ENCODE results near the gene GRM7.

GRM7 gene

GRCh38 chr3:6844723-6845122 lies 16.2 kb upstream of the GRM7 start:
- Histone ChIP-seq H2AFZ (ENCODE audit: insufficient read depth, low read length, poor library complexity) (no peak overlapping the region), H3K4ac (ENCODE audit: low read depth, low read length) (no peak overlapping the region), H3K18ac (ENCODE audit: low read length) (no peak overlapping the region), H4K12ac (ENCODE audit: low read depth, low read length) (no peak overlapping the region), H3K9ac (ENCODE audit: low read length) (no peak overlapping the region), H3K4me1 (ENCODE audit: control insufficient read depth in 1 of 2, insufficient read depth in 2 of 2, low read length in 2 of 2) (no peaks in the 10 kb centered on the region), H3K9me3 (ENCODE audit: insufficient read depth, low read depth, low read length) (no peaks in the 10 kb centered on the region), H2BK120ac (ENCODE audit: insufficient read depth, low read length, poor library complexity) (no peak overlapping the region), H2BK5ac (ENCODE audit: low read depth, low read length, poor library complexity) (no peak overlapping the region), H3K36me3 (ENCODE audit: control insufficient read depth in 1 of 2, insufficient read depth in 2 of 2, low read length in 2 of 2) (no peaks in the 10 kb centered on the region), H3K27me3 (ENCODE audit: insufficient read depth, low read length) (no peaks in the 10 kb centered on the region), H3K14ac (ENCODE audit: low read length) (no peak overlapping the region), H4K8ac (ENCODE audit: low read depth, low read length) (no peak overlapping the region), H2AK5ac (ENCODE audit: low read length) (no peak overlapping the region), H3K23ac (ENCODE audit: low read length) (no peak overlapping the region), H3K4me2 (ENCODE audit: low read length) (no peak overlapping the region), H3K79me1 (ENCODE audit: low read length) (no peaks in the 10 kb centered on the region), H2BK12ac (ENCODE audit: low read length) (no peak overlapping the region), H3K4me3 (ENCODE audit: low read depth, low read length) (no peak overlapping the region), H4K91ac (ENCODE audit: low read depth, low read length) (no peak overlapping the region), H3K79me2 (ENCODE audit: control insufficient read depth, insufficient read depth, low read length, poor library complexity) (no peaks in the 10 kb centered on the region), H3K27ac (ENCODE audit: low read depth, low read length) (no peak overlapping the region)
- no peak for DNase-seq
- no CpG with 5 or more reads among the region's 1 CpG for WGBS (ENCODE audit: extremely low coverage, insufficient coverage, insufficient read length)

GRCh38 chr3:6854184-6854583 lies 6.7 kb upstream of the GRM7 start:
- H3K9ac ChIP-seq (ENCODE audit: low read length) = no peak overlapping the region
- no peak overlapping the region for H3K23ac ChIP-seq (ENCODE audit: low read length)
- H3K79me2 ChIP-seq (ENCODE audit: control insufficient read depth, insufficient read depth, low read length, poor library complexity) = no peaks in the 10 kb centered on the region
- no CpG with 5 or more reads among the region's 2 CpGs for WGBS (ENCODE audit: extremely low coverage, insufficient coverage, insufficient read length)
- no peak overlapping the region for H3K14ac ChIP-seq (ENCODE audit: low read length)
- no peaks in the 10 kb centered on the region for H3K27me3 ChIP-seq (ENCODE audit: insufficient read depth, low read length)
- H4K91ac ChIP-seq (ENCODE audit: low read depth, low read length) = no peak overlapping the region
- H2BK12ac ChIP-seq (ENCODE audit: low read length) = no peak overlapping the region
- H3K18ac ChIP-seq (ENCODE audit: low read length) = no peak overlapping the region
- no peak for DNase-seq
- H3K27ac ChIP-seq (ENCODE audit: low read depth, low read length) = no peak overlapping the region
- H2AFZ ChIP-seq (ENCODE audit: insufficient read depth, low read length, poor library complexity) = no peak overlapping the region
- no peak overlapping the region for H4K12ac ChIP-seq (ENCODE audit: low read depth, low read length)
- H3K9me3 ChIP-seq (ENCODE audit: insufficient read depth, low read depth, low read length) = no peaks in the 10 kb centered on the region
- no peak overlapping the region for H2AK5ac ChIP-seq (ENCODE audit: low read length)
- H2BK120ac ChIP-seq (ENCODE audit: insufficient read depth, low read length, poor library complexity) = no peak overlapping the region
- no peak overlapping the region for H3K4me2 ChIP-seq (ENCODE audit: low read length)
- no peaks in the 10 kb centered on the region for H3K4me1 ChIP-seq (ENCODE audit: control insufficient read depth in 1 of 2, insufficient read depth in 2 of 2, low read length in 2 of 2)
- H3K36me3 ChIP-seq (ENCODE audit: control insufficient read depth in 1 of 2, insufficient read depth in 2 of 2, low read length in 2 of 2) = no peaks in the 10 kb centered on the region
- no peak overlapping the region for H4K8ac ChIP-seq (ENCODE audit: low read depth, low read length)
- H3K4ac ChIP-seq (ENCODE audit: low read depth, low read length) = no peak overlapping the region
- no peaks in the 10 kb centered on the region for H3K79me1 ChIP-seq (ENCODE audit: low read length)
- no peak overlapping the region for H2BK5ac ChIP-seq (ENCODE audit: low read depth, low read length, poor library complexity)
- no peak overlapping the region for H3K4me3 ChIP-seq (ENCODE audit: low read depth, low read length)

- Histone ChIP-seq H3K4me2 (ENCODE audit: low read length) (no peak overlapping the region), H3K23ac (ENCODE audit: low read length) (no peak overlapping the region), H3K14ac (ENCODE audit: low read length) (no peak overlapping the region), H2AK5ac (ENCODE audit: low read length) (no peak overlapping the region), H2BK120ac (ENCODE audit: insufficient read depth, low read length, poor library complexity) (no peak overlapping the region), H3K36me3 (ENCODE audit: control insufficient read depth in 1 of 2, insufficient read depth in 2 of 2, low read length in 2 of 2) (no peaks in the 10 kb centered on the region), H3K18ac (ENCODE audit: low read length) (no peak overlapping the region), H4K12ac (ENCODE audit: low read depth, low read length) (no peak overlapping the region), H3K4me1 (ENCODE audit: control insufficient read depth in 1 of 2, insufficient read depth in 2 of 2, low read length in 2 of 2) (peaks cover 4 to 14% of the 10 kb centered on the region in 2 experiments), H3K4ac (ENCODE audit: low read depth, low read length) (no peak overlapping the region), H4K91ac (ENCODE audit: low read depth, low read length) (no peak overlapping the region), H3K9me3 (ENCODE audit: insufficient read depth, low read depth, low read length) (peaks cover 5% of the 10 kb centered on the region), H2BK5ac (ENCODE audit: low read depth, low read length, poor library complexity) (no peak overlapping the region), H3K27me3 (ENCODE audit: insufficient read depth, low read length) (peaks cover 30% of the 10 kb centered on the region), H3K9ac (ENCODE audit: low read length) (no peak overlapping the region), H2AFZ (ENCODE audit: insufficient read depth, low read length, poor library complexity) (no peak overlapping the region), H3K79me2 (ENCODE audit: control insufficient read depth, insufficient read depth, low read length, poor library complexity) (no peaks in the 10 kb centered on the region), H3K27ac (ENCODE audit: low read depth, low read length) (no peak overlapping the region), H4K8ac (ENCODE audit: low read depth, low read length) (no peak overlapping the region), H3K4me3 (ENCODE audit: low read depth, low read length) (no peak overlapping the region), H2BK12ac (ENCODE audit: low read length) (no peak overlapping the region), H3K79me1 (ENCODE audit: low read length) (no peaks in the 10 kb centered on the region)
- DNase-seq = no peak
- no CpG with 5 or more reads among the region's 5 CpGs for WGBS (ENCODE audit: extremely low coverage, insufficient coverage, insufficient read length)
Observed at GRCh38 chr3:6857510-6857909, 3.4 kb upstream of the GRM7 start.

- no peak overlapping the region for H2BK12ac ChIP-seq (ENCODE audit: low read length)
- no CpG with 5 or more reads among the region's 28 CpGs for WGBS (ENCODE audit: extremely low coverage, insufficient coverage, insufficient read length)
- H2AK5ac ChIP-seq (ENCODE audit: low read length) = no peak overlapping the region
Observed at GRCh38 chr3:6860149-6860953, 564 bp upstream of the GRM7 start.

More at GRCh38 chr3:6860149-6860953, 564 bp upstream of the GRM7 start:
- Histone ChIP-seq H3K9ac (ENCODE audit: low read length) (no peak overlapping the region), H4K8ac (ENCODE audit: low read depth, low read length) (no peak overlapping the region), H3K4me2 (ENCODE audit: low read length) (peak overlapping the region; percentile 84), H3K9me3 (ENCODE audit: insufficient read depth, low read depth, low read length) (peaks cover 5% of the 10 kb centered on the region), H3K27me3 (ENCODE audit: insufficient read depth, low read length) (peaks cover 43% of the 10 kb centered on the region), H4K91ac (ENCODE audit: low read depth, low read length) (no peak overlapping the region), H3K79me2 (ENCODE audit: control insufficient read depth, insufficient read depth, low read length, poor library complexity) (no peaks in the 10 kb centered on the region), H2AFZ (ENCODE audit: insufficient read depth, low read length, poor library complexity) (no peak overlapping the region), H3K14ac (ENCODE audit: low read length) (no peak overlapping the region), H3K4me3 (ENCODE audit: low read depth, low read length) (peak overlapping the region; percentile 64), H2BK5ac (ENCODE audit: low read depth, low read length, poor library complexity) (no peak overlapping the region), H3K4me1 (ENCODE audit: control insufficient read depth in 1 of 2, insufficient read depth in 2 of 2, low read length in 2 of 2) (peaks cover 4 to 14% of the 10 kb centered on the region in 2 experiments), H3K4ac (ENCODE audit: low read depth, low read length) (no peak overlapping the region), H3K27ac (ENCODE audit: low read depth, low read length) (no peak overlapping the region), H3K36me3 (ENCODE audit: control insufficient read depth in 1 of 2, insufficient read depth in 2 of 2, low read length in 2 of 2) (no peaks in the 10 kb centered on the region), H3K79me1 (ENCODE audit: low read length) (no peaks in the 10 kb centered on the region), H3K18ac (ENCODE audit: low read length) (no peak overlapping the region), H2BK120ac (ENCODE audit: insufficient read depth, low read length, poor library complexity) (no peak overlapping the region), H4K12ac (ENCODE audit: low read depth, low read length) (no peak overlapping the region), H3K23ac (ENCODE audit: low read length) (no peak overlapping the region)
- no peak for DNase-seq
